SK-N-SH treated with all-trans-retinoic acid at 6 μM for 48 hours (cell line): ENCODE data around the gene KHSRP.
"Not testable (repeated sequence)": the region's sequence is repeated elsewhere in the genome, so short reads cannot be mapped to it uniquely, and the experiment has no call there.

Experiments
- BACH2 ChIP-seq: fragments of 250-450 bp; sonication (Bioruptor Pico); IDR thresholded peaks from 2 replicates; pipeline ENCODE4 v1.9.0; 2021; ENCODE audit warnings: mild to moderate bottlenecking, borderline replicate concordance
- CREB5 ChIP-seq: fragments of 250-450 bp; sonication (Bioruptor Pico); IDR thresholded peaks from 2 replicates; pipeline ENCODE4 v1.5.1; 2020; ENCODE audit warnings: low read depth, mild to moderate bottlenecking, moderate library complexity
- CSRNP3 ChIP-seq: fragments of 250-450 bp; sonication (Bioruptor Pico); IDR thresholded peaks from 2 replicates; pipeline ENCODE4 v1.5.1; 2021; ENCODE audit warnings: mild to moderate bottlenecking, moderate library complexity
- ESRRG ChIP-seq: fragments of 250-450 bp; sonication (Bioruptor Pico); IDR thresholded peaks from 2 replicates; pipeline ENCODE4 v1.6.1; 2021; ENCODE audit warnings: mild to moderate bottlenecking
- GLIS3 ChIP-seq: fragments of 250-450 bp; sonication (Bioruptor Pico); IDR thresholded peaks from 2 replicates; pipeline ENCODE4 v1.5.0; 2020; ENCODE audit warnings: mild to moderate bottlenecking, moderate library complexity
- OSR1 ChIP-seq: fragments of 250-450 bp; sonication (Bioruptor Pico); IDR thresholded peaks from 2 replicates; pipeline ENCODE4 v1.8.0; 2022; ENCODE audit warnings: moderate library complexity, mild to moderate bottlenecking, inconsistent platforms
- PPARA ChIP-seq: fragments of 250-450 bp; sonication (Bioruptor Pico); IDR thresholded peaks from 2 replicates; pipeline ENCODE4 v1.5.0; 2020; ENCODE audit warnings: mild to moderate bottlenecking, borderline replicate concordance
- TCF4 ChIP-seq: fragments of 250-450 bp; sonication (Bioruptor Pico); IDR thresholded peaks from 2 replicates; pipeline ENCODE4 v1.8.0; 2021; ENCODE audit warnings: mild to moderate bottlenecking, moderate library complexity, borderline replicate concordance
- TOX ChIP-seq: fragments of 250-450 bp; sonication (Bioruptor Pico); IDR thresholded peaks from 2 replicates; pipeline ENCODE4 v1.8.0; 2021; ENCODE audit warnings: mild to moderate bottlenecking, moderate library complexity, borderline replicate concordance
- ZFP3 ChIP-seq: fragments of 250-450 bp; sonication (Bioruptor Pico); IDR thresholded peaks from 2 replicates; pipeline ENCODE4 v1.5.0; 2020; ENCODE audit warnings: mild to moderate bottlenecking, moderate library complexity
- ZFP30 ChIP-seq: fragments of 450-650 bp; formaldehyde crosslinking; IDR thresholded peaks from 2 replicates; pipeline ENCODE4 v1.5.0; 2022; ENCODE audit warnings: mild to moderate bottlenecking, moderate library complexity
- ZNF565 ChIP-seq: fragments of 450-650 bp; formaldehyde crosslinking; conservative IDR thresholded peaks from 2 replicates; pipeline ENCODE4 v1.5.0; 2020; ENCODE audit warnings: low read depth, mild to moderate bottlenecking, moderate library complexity
- TF ChIP-seq, protein P1 (sequence below): fragments of 250-450 bp; sonication (Bioruptor Pico); IDR thresholded peaks from 2 replicates; pipeline ENCODE4 v1.8.0; 2021; ENCODE audit warnings: low read depth, mild to moderate bottlenecking, moderate library complexity, borderline replicate concordance

DNA sequence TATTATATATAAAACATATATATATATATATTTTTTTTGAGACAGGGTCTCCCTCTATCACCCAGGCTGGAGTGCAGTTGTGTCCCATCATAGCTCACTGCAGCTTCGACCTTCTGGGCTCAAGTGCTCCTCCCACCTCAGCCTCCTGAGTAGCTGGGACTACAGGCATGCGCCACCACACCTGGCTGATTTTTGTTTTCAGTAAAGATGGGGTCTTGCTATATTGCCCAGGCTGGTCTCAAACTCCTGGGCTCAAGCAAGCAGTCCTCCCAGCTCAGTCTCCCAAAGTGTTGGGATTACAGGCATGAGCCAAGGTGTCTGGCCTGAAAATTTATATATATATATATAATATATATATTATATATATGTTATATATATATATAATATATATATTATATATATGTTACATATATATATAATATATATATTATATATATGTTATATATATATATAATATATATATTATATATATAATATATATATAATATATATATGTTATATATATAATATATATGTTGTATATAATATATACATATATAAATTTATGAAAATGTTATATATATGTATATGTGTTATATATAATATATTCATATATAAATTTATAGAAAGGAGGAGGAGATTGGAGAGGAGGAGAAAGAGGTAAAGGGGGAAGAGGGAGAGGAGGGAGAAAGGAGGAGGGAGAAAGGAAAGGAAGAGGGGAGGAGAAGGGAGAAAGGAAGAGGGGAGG lies 4.2 kb upstream of the KHSRP start:
- not testable (repeated sequence) for TF ChIP-seq PPARA (CRISPR knock-in tag); ZFP30; OSR1 (CRISPR knock-in tag); CREB5 (CRISPR knock-in tag); BACH2 (CRISPR knock-in tag); GLIS3 (CRISPR knock-in tag); CSRNP3 (CRISPR knock-in tag); ZFP3 (CRISPR knock-in tag); ZNF565 (CRISPR knock-in tag); TOX (CRISPR knock-in tag); ESRRG; TCF4
- TF ChIP-seq, protein P1, sequence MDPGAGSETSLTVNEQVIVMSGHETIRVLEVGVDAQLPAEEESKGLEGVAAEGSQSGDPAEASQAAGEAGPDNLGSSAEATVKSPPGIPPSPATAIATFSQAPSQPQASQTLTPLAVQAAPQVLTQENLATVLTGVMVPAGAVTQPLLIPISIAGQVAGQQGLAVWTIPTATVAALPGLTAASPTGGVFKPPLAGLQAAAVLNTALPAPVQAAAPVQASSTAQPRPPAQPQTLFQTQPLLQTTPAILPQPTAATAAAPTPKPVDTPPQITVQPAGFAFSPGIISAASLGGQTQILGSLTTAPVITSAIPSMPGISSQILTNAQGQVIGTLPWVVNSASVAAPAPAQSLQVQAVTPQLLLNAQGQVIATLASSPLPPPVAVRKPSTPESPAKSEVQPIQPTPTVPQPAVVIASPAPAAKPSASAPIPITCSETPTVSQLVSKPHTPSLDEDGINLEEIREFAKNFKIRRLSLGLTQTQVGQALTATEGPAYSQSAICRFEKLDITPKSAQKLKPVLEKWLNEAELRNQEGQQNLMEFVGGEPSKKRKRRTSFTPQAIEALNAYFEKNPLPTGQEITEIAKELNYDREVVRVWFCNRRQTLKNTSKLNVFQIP (CRISPR knock-in tag) = not testable (repeated sequence)
